Head of caudate nucleus (tissue), 42 donors: ENCODE measurements around the gene RNF32.
"Not testable (repeated sequence)": the region's sequence is repeated elsewhere in the genome, so short reads cannot be mapped to it uniquely, and the experiment has no call there.

Experiments
- DNase-seq, 42 donors: peaks; one replicate each; pipeline versions ENCODE4 v3.0.0 to v3.0.0-alpha.2; 2020 to 2021; ENCODE audit warnings: mixed read lengths in 7 of 42
- intact Hi-C: fragments of 100-400 bp; cut with DNase I; formaldehyde crosslinking; loops from one replicate; pipeline ENCODE4 v1.15.0; 2022

Gene RNF32

DNA sequence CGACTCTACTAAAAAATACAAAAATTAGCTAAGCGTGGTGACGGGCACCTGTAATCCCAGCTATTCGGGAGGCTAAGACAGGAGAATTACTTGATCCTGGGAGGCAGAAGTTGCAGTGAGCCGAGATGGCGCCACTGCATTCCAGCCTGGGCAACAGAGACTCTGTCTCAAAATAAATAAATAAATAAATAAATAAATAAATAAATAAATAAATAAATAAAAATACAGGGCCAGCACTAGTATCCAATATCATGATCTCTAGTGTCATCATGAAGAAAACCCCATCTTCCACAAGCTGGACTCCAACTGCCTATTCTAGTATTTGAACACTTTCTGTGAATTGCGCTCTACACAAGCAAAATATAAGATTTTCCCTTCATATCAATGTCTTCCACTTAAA is 3.5 kb upstream of the RNF32 start:
- DNase-seq, intact Hi-C loops: not testable (repeated sequence)

DNA sequence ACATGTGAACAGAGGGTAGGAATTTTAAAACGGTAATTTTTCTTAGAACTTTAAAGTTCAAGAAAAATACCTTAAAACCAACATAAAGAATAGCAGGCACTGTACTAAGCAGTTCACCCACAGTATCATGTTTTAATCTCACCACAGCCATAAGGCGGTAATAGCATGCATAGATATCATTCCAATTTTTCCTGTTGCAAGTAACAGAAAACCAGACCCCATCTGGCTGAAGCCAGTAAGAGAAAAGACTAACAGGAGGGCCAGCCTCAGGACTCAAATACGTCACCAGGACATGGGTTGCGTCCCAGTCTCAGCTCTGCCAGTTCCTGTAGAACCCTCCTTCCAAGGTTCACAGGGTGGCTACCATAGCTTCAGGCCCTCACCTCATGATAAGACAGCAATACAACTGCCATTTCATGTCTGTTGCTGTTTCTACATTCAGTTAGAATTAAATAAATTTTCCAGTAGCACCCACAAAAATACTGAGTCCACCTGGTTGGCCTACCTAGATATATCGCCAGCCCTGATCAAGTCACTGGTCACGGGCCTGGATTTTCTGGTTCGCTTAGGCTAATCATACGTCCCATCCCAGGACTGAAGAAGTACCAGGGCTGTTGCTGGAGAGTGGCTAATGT is 2.0 kb upstream of the RNF32 start:
- intact Hi-C loops: no loop called here
- DNase-seq: no peak

DNA sequence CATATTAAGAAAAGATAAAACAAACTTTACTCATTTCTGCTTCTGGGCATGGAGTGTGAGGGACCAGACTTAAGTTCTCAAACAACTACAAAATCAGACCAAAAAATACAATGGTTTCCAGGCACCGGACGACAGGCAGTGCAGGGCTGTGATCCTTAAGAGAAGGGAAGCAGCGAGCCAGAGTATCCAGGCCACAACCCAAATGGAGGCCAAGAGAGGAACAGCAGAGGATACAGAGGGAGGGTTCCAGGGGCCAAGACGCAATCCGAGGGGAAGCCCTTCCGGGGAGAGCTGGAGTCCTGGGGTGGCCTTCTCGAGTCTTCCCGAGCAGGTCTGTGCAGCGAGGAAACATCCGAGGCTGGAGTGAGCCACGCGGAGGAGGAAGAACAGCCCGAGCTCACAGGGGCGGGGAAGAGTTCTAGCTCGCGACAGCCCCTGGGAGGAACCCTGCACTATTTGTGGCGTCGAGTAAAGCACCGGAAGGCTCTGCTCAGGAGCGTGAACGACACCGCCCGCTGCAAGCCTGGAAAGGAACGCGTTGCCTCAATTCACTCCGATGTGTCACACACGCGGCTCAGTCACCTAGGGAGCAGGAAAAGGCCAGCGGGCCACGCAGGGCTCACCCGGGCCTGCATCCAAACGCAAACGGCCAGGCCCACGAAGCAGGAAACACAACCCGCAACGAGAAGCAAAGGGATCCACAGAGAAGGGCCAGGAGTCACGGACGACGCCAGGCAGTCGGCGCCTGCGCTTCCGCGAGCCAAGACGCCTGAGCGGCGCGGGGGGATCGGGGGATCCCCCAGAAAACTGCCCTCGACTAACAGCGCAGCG is 933 bp upstream of the RNF32 start:
- DNase-seq: peak in 16 of 42 donors; percentile 5 to 65 (median 38)
- intact Hi-C loops: no loop called here

DNA sequence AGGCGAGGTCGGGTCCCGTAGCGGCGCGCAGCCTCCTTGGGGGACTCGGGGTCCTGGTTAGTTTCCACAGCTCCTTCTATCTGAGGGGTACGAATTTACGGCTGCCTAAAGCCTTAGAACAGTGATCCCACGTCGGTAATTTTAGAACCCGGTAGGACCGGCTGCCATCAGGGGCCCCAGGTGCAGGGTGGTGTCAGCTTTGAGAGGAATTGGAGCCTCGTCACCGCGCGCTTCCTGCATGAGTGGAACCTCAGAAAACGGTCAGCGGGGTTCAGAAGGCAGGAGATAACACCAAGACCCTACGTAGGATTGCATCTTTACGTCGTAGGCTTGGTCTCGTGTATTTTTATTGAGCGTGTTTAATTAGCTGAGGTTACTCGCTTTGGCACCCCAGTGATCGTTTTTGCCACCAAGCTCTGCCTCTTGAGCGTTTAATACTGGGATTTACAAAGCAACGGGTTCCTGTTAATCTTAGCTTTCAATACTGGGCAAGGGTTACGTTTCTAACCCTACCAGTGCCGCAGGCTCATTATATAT is 443 bp downstream of the RNF32 start:
- intact Hi-C loops: no loop called here
- DNase-seq: peak in 22 of 42 donors; percentile 16 to 64 (median 46)

DNA sequence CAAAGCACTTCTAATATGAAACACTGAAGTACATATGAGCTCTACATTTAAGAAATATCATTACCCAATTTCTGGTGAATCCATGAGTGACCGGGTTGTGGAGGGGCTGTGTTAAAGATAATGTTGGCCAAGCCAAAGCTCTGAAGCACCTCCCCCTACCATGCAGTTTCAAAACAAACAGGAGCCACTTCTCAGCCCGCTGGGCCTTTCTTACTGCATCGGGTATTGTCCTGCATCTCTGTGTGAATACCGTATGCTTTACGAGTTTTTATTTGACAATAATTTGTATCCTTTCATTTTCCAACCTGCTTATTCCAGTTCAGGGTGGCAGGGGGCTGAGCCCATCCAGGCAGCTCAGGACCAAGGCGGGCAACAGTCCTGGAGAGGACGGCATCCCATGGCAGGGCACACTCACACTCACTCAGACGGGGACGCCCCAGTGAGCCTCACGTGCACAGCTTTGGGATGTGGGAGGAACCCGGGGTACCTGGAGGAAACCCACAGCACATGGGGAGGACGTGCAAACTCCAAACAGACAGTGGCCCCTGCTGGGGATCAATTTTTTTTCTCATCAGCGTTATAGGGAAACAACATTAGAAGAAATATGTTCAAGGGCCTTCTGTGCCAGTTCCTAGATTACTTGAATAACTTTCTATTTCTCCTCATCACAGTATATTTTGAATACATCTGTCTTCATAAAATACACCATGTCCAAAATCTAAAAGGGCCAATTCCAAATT is 1.9 kb downstream of the RNF32 start:
- intact Hi-C loops: no loop called here
- DNase-seq: no peak

DNA sequence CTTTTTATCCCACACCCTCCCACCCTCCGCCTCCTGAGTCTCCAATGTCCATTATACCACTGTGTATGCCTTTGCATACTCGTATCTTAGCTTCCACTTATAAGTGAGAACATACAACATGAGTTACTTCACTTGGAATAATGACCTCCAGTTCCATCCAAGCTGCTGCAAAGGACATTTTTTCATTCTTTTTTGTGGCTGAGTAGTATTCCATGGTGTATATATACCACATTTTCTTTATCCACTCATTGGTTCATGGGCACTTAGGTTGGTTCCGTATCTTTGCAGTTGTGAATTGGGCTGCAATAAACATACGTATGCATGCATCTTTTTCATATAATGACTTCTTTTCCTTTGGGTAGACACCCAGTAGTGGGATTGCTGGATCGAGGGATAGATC is 6.8 kb downstream of the RNF32 start:
- intact Hi-C loops: not testable (repeated sequence)

DNA sequence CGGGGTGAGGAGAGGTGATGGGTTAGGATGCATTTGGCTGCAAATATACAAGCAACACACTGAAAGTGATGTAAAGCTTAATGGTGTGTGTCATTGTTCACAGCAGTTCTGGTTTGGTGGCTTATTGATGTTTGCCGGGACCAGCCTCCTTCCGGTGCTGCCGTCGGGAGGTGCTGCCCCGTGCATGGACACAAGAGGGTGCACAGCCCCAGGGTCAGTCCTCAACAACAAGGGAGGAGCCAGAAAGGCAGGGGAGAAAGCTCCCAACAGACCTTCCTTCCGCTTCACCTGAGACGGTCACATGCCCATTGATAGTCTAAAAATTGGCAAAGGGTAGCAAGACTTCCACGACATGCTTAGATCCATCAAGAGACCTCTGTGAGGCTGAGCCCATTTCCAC is 9.5 kb downstream of the RNF32 start:
- intact Hi-C loops: no loop called here
- DNase-seq: no peak

More for the DNA sequence above, 6.8 kb downstream of the RNF32 start:
- not testable (repeated sequence) for DNase-seq

DNA sequence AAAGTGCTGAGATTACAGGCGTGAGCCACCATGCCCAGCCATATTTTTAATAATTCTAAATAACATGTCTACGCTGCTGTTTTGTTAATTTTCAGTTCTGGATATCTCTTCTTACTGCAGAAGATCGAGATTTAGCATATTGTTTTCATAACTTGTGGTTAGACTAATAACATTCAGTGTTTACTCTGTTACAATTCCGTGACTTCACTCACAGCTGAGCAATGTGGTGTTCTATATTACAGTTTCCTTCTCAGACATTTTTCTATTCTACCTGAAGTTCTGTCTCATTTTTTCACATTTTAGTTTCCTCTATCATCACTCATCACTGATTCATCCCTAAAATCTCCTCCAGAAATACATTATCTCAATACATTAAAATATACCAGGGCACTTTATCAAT is 10.9 kb downstream of the RNF32 start:
- intact Hi-C loops: no loop called here
- no peak for DNase-seq

DNA sequence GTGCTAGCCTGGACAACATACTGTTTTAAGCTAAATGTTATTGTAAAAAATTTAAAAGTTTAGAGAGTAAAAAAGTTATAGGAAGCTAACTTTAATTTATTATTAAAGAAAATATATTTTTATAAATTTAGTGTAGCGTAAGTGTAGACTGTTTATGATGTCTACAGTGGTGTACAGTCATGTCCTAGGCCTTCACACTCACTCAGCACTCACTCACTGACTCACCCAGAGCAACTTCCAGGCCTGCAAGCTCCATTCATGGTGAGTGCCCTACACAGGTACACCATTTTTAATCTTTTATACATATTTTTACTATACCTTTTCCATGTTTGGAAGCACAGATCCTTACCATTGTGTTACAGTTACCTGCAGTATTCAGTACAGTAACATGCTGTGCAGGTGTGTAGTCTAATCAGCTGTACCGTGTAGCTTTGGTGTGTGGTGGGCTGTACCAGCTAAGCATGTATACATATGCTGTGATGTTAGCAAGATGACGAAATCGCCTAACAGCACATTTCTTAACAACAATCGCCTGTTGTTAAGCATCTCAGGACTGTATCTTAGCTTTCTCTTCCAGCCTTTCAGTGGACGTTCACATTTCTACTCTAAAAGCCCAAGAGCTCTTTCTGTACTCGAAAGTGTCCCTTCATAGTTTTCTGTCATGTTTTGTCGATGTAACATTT is 12.5 kb downstream of the RNF32 start:
- DNase-seq: no peak
- intact Hi-C loops: no loop called here

DNA sequence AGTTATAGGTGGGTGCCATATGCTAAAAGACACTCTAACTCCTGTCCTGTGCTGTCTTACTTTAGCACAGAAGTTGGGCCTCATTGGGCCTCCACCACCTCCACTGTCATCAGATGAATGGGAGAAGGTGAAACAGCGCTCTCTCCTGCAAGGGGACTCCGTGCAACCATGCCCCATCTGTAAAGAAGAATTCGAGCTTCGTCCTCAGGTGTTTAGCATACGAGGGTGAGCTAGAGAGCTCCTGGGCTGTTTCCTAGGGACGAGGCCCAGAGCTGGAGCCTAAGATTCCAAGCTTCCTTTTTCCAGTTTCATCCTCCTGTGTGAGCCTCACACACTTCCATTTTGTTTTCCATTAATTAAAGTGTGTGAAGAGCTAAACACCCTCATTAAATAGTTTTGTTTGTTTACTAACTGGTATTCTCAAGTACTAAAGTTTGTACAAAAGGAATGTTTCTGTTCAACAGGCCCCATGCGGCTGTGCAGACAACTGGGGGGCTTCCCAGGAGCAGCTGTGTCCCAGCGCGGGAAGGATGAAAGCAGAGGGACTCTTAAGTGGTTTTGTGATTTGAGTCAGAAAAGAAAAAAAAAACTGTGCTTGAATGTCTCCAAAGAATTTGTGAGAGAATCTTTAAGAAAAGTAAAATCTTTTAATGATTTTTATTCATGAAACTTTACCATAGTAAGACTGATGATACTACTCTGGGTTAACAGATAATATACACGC is 14.1 kb downstream of the RNF32 start:
- intact Hi-C loops: no loop called here
- DNase-seq: no peak

DNA sequence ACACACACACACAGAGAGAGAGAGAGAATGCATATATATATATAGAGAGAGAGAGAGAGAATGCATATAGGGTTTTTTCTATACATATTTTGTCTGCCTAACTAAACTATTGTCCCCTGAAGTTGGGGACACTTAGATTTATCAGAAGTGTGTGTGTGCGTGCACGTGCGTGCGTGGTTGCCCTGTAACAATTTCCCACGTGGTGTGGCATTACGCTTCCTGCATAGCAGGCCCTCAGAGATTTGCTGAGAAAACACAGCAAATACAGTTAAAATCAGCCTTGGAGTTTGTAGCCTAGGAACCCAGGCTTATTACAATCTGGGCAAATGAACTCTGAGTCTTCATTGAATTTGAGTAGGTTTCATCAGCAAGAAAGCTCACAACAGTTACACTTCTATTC is 14.7 kb downstream of the RNF32 start:
- intact Hi-C loops: no loop called here
- DNase-seq: no peak

DNA sequence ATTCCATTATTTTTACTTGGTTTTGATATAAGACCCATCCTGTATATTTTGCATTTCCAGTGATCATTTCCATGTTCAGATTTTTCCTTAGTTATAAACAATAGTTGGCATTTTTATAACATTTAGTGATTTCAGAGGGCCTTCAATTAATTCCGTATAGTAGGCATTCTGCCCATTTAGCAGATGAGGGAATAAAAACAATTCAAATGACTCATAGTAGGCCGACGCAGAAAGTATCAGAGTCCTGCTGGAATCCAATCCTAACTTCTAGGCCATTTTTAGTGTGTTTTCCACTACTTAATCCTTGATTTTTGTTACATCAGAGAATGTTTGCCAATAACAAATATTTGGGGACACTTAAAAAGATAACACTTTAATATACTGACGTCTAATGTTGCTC is 15.4 kb downstream of the RNF32 start:
- intact Hi-C loops: no loop called here
- DNase-seq: no peak

DNA sequence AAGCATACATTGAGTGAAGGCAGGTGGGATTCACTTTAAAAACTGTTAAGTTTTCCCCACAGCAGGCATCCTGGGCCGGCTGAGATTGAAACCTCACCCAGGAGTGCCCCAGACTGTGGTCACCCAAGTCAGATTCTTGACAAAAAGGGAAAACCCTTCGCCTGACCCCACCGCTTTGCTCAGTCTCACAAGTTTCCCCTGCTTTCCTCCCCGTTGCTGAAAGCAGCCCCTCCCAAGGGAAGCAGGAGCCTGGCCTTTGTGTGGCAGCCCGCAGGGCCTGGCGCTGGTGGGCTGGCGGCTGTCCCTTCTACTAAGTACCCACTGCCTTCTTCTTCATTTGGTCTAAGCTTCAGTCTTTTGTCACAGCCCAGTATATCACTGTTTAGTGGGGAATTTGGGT is 16.0 kb downstream of the RNF32 start:
- no peak for DNase-seq
- intact Hi-C loops: no loop called here

DNA sequence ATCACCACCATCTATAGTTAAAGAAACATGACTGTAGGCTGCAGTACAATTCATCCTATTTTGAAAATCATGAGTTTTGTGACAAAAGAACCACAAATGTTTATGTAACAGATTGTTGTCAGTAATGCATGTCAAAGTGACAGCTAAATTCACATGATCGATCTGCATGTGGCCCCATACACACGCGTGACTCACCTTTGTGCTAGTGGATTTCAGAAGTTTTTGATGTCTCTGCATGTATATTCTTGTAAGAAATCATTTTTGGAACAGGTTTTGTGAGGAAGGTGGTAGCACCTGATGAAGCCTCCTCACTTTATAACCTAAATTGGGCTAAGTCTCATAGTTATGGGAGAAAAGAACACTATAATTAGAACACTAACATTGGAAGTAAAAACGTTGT is 17.1 kb downstream of the RNF32 start:
- DNase-seq: no peak
- intact Hi-C loops: no loop called here

DNA sequence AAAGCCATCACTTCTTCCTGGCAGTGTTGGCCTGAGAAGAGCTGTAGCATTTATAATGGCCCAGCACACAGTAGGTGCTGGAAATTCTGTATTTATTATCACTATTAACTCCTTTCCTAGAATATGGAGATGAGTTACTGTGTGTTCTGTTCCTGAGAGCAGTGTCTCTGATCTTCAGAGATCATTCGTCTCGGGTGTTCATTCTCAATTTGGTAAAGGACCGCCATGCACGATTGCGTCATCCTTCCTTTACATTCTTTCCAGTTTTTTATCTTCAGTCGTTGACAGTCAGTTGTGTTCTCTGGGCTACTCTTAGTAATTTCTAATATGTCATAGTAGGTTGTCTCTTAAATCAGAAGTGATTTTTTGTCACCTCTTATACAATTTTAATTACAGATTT is 18.6 kb downstream of the RNF32 start:
- intact Hi-C loops: no loop called here
- DNase-seq: no peak

DNA sequence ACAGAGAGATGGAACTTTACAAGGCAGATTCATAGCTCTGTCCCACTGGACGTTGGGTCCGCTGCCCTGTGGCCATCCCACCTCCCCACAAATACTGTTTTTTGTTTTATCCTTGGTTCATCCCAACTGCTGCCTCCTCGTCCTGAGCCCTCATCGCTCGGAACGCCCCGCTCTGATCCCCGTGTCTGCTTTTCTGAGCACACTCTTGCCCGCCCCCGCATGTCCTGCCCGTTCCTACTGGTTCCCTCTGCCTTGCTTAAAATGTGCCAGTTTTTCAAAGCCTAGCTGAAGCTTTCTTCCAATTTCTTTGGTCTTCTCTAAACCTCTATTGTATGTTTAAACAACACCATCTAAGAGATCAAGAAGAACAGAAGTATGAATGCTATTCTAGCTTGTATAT is 19.4 kb downstream of the RNF32 start:
- peak in 25 of 42 donors; percentile 12 to 69 (median 42) for DNase-seq
- intact Hi-C loops: no loop called here

DNA sequence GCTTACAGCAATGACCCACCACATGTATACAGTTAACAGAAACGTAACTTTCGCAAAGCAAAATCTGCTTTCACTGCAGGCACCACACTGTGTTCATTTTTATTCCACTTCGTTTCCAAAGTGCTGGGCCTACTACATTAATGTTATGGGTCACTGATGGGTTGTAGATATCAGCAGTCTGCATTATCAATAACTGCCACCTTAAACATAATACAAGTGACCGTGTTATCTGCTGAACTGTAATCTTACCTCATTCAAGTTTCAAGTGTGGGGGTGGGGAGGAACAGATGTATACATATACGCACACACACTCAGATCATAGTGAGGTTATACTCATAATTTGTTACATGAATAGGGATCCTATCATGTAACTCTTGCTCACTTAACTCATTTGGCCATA is 21.1 kb downstream of the RNF32 start:
- DNase-seq: no peak
- intact Hi-C loops: no loop called here

DNA sequence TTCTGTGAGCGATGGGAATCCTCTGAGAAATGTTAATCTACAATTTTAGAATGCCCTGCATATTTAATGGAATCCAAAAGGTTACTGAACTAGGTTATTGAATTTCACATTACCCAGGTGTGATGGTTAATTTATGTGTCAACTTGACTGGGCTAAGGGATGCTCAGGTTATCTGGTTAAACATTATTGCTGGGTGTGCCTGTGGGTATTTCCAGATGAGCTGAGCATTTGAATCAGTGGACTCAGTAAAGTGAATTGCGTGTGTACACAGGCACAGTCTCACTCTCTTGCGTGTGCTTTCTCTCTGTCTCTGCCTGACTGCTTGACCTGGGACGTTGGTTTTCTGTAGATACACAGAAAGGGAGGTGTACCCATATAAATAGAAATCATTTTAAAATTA is 21.7 kb downstream of the RNF32 start:
- intact Hi-C loops: no loop called here
- DNase-seq: no peak

DNA sequence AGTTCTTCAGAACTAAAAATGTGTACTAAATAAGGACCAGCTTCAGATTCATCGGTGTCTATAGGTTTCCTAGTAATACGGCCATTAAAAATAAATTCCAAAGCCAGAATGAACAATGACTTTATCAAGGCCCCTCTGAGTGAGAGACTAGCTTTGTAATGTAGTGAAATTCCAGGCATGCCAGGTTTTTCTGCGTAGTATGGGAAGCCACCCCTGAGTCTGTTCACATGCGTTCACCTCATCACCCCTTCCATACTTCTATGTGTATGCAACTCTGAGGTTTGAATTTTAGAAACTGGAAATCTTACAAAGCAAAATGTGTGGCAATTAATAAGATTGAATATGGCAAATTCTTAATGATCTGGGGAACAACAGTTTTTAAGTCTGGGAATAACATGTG is 24.5 kb downstream of the RNF32 start:
- intact Hi-C loops: no loop called here
- DNase-seq: no peak
